ENCODE results near the gene LRP10. TPM values are rescaled to one million over a fixed set of nuclear protein-coding genes. Genes with fewer than 3 reads are reported as not detected.

LRP10 gene
- total RNA-seq, 1 donor from 2014 or later: 83.3 TPM

DNA sequence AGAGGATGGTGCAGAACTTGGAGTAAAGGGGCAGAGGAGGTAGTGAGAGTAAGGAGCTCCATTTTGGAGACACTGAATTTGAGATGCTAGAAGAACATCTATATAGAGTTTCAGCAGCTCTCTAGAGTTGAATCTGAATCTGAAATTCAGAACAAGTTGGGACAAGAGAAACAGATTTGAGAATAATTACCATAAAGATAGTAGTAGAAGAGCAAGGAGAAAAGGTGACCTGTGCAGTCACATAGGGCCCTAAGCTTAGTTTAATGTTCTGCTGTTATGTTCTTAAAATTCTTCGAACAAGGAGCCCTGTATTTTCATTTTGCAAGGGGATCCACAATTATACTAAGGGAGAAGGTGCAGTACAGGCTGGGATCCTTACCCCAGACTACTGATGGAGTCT, 18.9 kb downstream of the LRP10 start:
- peaks cover 48% of the 10 kb centered on the region for H3K4me1 Mint-ChIP-seq
- peak overlapping the region; percentile 4 for H3K4me3 Mint-ChIP-seq
- peaks cover 32% of the 10 kb centered on the region for H3K36me3 Mint-ChIP-seq (ENCODE audit: low read depth)
- ChIA-PET POLR2A (interaction anchor here (0.6 to 9.4 kb wide), 6 partner anchors 9 to 116 kb away, joined by 3 to 140 read pairs (median 4); partner anchors contain the start of genes LRP10 and RBM23), CTCF (interaction anchor here (1.0 to 6.1 kb wide), 4 partner anchors 10 to 178 kb away, joined by 3 to 49 read pairs (median 6); partner anchors contain the start of gene LRP10)
- H3K27me3 Mint-ChIP-seq: no peaks in the 10 kb centered on the region
- DNase-seq: no peak
- no peaks in the 10 kb centered on the region for H3K9me3 Mint-ChIP-seq
- TF ChIP-seq, protein P1, sequence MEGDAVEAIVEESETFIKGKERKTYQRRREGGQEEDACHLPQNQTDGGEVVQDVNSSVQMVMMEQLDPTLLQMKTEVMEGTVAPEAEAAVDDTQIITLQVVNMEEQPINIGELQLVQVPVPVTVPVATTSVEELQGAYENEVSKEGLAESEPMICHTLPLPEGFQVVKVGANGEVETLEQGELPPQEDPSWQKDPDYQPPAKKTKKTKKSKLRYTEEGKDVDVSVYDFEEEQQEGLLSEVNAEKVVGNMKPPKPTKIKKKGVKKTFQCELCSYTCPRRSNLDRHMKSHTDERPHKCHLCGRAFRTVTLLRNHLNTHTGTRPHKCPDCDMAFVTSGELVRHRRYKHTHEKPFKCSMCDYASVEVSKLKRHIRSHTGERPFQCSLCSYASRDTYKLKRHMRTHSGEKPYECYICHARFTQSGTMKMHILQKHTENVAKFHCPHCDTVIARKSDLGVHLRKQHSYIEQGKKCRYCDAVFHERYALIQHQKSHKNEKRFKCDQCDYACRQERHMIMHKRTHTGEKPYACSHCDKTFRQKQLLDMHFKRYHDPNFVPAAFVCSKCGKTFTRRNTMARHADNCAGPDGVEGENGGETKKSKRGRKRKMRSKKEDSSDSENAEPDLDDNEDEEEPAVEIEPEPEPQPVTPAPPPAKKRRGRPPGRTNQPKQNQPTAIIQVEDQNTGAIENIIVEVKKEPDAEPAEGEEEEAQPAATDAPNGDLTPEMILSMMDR (IDR thresholded peaks at IDR 0.05): no peak
- ATAC-seq (ENCODE audit: low read depth): no peak
- intact Hi-C loops (cut with micrococcal nuclease): no loop called here
- H3K27ac Mint-ChIP-seq: peak overlapping the region; percentile 41

DNA sequence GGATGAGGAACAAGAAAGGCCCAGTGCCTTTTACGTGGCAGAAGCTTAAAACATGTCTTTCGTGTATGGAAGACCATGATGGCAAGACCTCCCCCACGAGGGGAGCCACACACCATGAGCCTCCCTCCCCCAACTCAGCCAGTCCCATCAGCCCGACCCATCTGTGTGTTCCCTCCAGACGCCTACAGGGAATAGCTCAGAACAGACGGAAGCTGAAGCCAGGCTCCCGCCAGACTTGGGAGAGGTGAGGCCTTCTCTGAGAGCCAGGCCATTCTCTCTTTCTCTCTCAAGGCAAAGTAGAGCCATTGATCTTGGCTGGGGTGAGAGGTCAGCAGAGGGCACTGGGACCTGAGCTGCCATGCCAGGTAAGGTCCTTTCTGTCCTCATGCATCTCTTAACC, 20.9 kb downstream of the LRP10 start:
- Mint-ChIP-seq H3K27ac (no peak overlapping the region), H3K9me3 (no peaks in the 10 kb centered on the region), H3K27me3 (no peaks in the 10 kb centered on the region), H3K36me3 (ENCODE audit: low read depth) (peaks cover 32% of the 10 kb centered on the region), H3K4me1 (peaks cover 32% of the 10 kb centered on the region), H3K4me3 (no peak overlapping the region)
- DNase-seq: no peak
- TF ChIP-seq, protein P1 (IDR thresholded peaks at IDR 0.05): no peak
- CTCF ChIA-PET: interaction anchor here (2.0 kb wide), 1 partner anchor 322 kb away, joined by 5 read pairs; no protein-coding TSS in a partner anchor
- intact Hi-C loops (cut with micrococcal nuclease): no loop called here
- POLR2A ChIA-PET: no interaction called here
- ATAC-seq (ENCODE audit: low read depth): no peak

DNA sequence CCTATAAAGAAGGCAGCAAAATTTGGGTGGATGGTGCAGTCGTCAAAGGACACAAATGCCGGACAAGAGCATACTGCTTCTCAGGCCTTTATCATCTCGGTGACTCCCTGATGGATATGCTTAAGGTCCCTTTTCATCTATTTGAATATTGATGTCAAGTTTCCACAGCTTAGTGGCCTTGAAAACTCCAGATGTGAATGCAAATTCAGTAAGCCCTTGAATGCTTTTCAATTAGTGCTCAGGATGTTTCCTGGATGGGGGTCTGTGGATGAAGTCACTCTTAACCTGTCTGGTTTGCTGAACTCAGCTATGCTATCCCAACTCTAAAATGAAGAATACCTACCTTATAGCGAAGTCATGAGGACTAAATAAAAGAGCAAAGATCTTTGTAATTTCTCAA, 22.2 kb downstream of the LRP10 start:
- H3K4me1 Mint-ChIP-seq: peaks cover 20% of the 10 kb centered on the region
- H3K36me3 Mint-ChIP-seq (ENCODE audit: low read depth): peaks cover 38% of the 10 kb centered on the region
- ATAC-seq (ENCODE audit: low read depth) (no peak), DNase-seq (no peak)
- ChIA-PET POLR2A (interaction anchor here (0.6 to 0.7 kb wide), 3 partner anchors 15 to 280 kb away, joined by 3 to 6 read pairs (median 3); no protein-coding TSS in a partner anchor), CTCF (interaction anchor here (1.7 to 2.0 kb wide), 2 partner anchors 22 to 324 kb away, joined by 4 to 5 read pairs; partner anchors contain the start of gene LRP10)
- TF ChIP-seq, protein P1 (IDR thresholded peaks at IDR 0.05): no peak
- H3K27ac Mint-ChIP-seq: no peak overlapping the region
- intact Hi-C loops (cut with micrococcal nuclease): no loop called here
- no peaks in the 10 kb centered on the region for H3K27me3 Mint-ChIP-seq
- no peaks in the 10 kb centered on the region for H3K9me3 Mint-ChIP-seq
- H3K4me3 Mint-ChIP-seq: no peak overlapping the region

DNA sequence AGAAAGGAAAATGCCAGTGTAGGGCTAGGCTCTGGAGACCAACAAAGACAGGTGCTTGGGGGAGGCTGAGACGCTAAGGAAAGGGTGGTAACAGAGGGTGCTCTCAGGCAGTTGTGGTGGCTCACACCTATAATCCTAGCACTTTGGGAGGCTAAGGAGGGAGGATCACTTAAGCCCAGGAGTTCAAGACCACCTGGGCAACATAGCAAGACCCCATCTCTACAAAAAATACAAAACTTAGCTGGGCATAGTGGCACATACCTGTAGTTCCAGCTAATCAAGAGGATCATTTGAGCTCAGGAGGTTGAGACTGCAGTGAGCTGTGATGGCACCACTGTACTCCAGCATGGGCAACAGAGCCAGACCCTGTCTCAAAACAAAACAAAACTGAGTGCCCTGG, 23.9 kb downstream of the LRP10 start:
- TF ChIP-seq, protein P1 (IDR thresholded peaks at IDR 0.05): no peak
- POLR2A ChIA-PET: interaction anchor here (0.7 to 2.0 kb wide), 6 partner anchors 9 to 24 kb away, joined by 3 to 11 read pairs (median 4); partner anchors contain the start of genes LRP10, RBM23 and REM2

DNA sequence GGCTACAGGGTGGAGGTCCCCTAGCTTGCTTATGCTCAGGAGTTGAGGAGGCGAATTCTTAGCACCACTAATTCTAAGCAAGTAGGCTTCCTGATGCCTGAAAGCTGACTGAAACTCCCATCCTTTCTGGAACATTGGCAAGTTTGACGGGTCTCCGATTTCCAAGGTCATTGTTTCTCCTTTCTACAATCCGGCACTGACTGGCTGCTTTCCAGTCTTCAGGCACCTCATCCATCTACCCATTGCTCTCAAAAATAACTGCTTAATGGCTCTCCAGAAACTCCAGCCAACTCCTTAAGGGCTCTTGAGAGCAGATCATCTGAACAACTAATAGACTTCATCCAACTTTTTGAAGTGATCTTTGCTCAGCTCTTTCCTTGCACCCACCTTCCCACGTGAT, 24.8 kb downstream of the LRP10 start:
- DNase-seq: no peak
- Mint-ChIP-seq H3K27me3 (no peaks in the 10 kb centered on the region), H3K9me3 (no peaks in the 10 kb centered on the region), H3K27ac (peak overlapping the region; percentile 61), H3K4me3 (no peak overlapping the region), H3K4me1 (peaks cover 7% of the 10 kb centered on the region), H3K36me3 (ENCODE audit: low read depth) (peaks cover 43% of the 10 kb centered on the region)
- ChIA-PET POLR2A (interaction anchor here (1.2 to 2.0 kb wide), 6 partner anchors 8 to 25 kb away, joined by 3 to 11 read pairs (median 4); partner anchors contain the start of genes LRP10, RBM23 and REM2), CTCF (interaction anchor here (0.9 to 2.5 kb wide), 7 partner anchors 11 to 326 kb away, joined by 3 to 16 read pairs (median 3); no protein-coding TSS in a partner anchor)
- intact Hi-C loops (cut with micrococcal nuclease): no loop called here
- TF ChIP-seq, protein P1 (IDR thresholded peaks at IDR 0.05): no peak
- no peak for ATAC-seq (ENCODE audit: low read depth)

More for the DNA sequence above, 23.9 kb downstream of the LRP10 start:
- no peak for ATAC-seq (ENCODE audit: low read depth)
- CTCF ChIA-PET: interaction anchor here (1.0 to 2.5 kb wide), 4 partner anchors 23 to 325 kb away, joined by 3 to 16 read pairs (median 8); no protein-coding TSS in a partner anchor
- Mint-ChIP-seq H3K27ac (no peak overlapping the region), H3K27me3 (no peaks in the 10 kb centered on the region), H3K4me1 (peaks cover 8% of the 10 kb centered on the region), H3K36me3 (ENCODE audit: low read depth) (peaks cover 36% of the 10 kb centered on the region), H3K4me3 (no peak overlapping the region), H3K9me3 (no peaks in the 10 kb centered on the region)
- DNase-seq: no peak
- intact Hi-C loops (cut with micrococcal nuclease): no loop called here

All from activated B cell treated with CpG ODN at 0.5 μM for 24 hours (primary cell).